ENCODE results near the gene DNHD1.
"Not testable (repeated sequence)": the region's sequence is repeated elsewhere in the genome, so short reads cannot be mapped to it uniquely, and the experiment has no call there.

The DNHD1 gene

GRCh38 chr11:6480299-6480914, 16.7 kb upstream of the DNHD1 start:
- DNase-seq (ENCODE audit: low read depth): no peak

- DNase-seq (ENCODE audit: low read depth): peak; percentile 96
These were observed 15.8 kb upstream of the DNHD1 start, which contains the start of the genes ARFIP2 and TIMM10B for GRCh38 chr11:6481012-6481923. Gene ARFIP2, minus strand, starts transcription at chr11:6481331. Its CDS starts 910 bp downstream, at chr11:6480421. Gene TIMM10B, plus strand, starts transcription at chr11:6481501. Its CDS starts 16 bp downstream, at chr11:6481517.

GRCh38 chr11:6481924-6482275, 15.2 kb upstream of the DNHD1 start:
- no peak for DNase-seq (ENCODE audit: low read depth)

- DNase-seq (ENCODE audit: low read depth): no peak
These were observed 14.6 kb upstream of the DNHD1 start for GRCh38 chr11:6482441-6482840.

DNA sequence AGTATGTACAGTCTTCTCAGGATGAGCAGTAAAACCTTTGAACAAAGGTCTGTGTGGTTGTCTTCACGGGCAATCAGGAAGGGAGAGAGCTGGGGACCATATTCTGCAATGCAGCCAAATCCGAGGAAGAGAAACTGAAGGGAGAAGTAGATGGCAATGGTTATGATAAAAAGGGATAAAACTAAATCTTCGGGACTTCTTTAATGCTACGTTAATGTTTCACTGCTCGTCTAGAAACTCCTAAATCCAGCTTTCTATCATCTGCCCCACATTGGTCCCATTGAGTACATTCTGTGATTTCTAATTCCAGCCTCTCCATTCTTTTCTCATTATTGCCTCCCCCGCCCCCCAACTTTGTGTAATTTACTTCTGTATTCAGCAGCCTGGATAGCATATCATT, 14.1 kb upstream of the DNHD1 start:
- DNase-seq (ENCODE audit: low read depth): no peak

DNA sequence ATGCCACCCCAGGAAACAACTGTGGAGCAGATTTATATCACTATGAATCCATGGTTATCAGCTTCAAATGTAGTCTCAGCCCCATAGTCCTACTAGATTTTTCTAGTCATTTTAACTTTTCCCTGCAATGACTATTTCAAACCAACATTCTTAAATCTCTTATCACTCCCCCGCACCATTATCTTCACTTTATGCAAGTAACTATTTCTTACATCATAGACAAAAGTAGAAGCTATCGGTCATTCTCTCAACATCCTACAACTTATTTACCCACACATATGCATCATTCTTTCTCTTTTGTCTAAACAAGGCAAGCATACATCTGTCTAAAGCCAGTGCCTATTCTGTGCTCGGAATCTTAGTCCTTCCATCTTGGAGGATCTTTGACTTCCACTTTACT, 11.4 kb upstream of the DNHD1 start:
- DNase-seq (ENCODE audit: low read depth): no peak

DNA sequence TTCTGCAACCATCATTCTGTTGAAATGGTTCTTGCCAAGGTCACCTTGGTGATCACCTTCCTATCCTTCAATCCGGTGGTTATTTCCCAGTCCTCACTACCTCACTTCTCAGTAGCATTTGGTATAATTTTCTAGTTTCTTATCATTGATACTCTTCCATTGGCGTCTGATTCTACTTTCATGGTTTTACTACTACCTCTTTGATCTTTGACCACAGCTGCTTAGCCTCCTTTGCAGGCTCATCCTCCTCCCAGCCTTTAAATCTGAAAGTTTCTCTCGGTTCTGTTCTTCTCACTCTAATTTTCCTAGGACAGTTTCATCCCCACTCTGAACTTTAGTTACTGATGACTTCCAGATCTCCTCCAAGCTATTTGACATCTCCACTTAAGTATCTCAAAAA, 10.8 kb upstream of the DNHD1 start:
- no peak for DNase-seq (ENCODE audit: low read depth)

DNA sequence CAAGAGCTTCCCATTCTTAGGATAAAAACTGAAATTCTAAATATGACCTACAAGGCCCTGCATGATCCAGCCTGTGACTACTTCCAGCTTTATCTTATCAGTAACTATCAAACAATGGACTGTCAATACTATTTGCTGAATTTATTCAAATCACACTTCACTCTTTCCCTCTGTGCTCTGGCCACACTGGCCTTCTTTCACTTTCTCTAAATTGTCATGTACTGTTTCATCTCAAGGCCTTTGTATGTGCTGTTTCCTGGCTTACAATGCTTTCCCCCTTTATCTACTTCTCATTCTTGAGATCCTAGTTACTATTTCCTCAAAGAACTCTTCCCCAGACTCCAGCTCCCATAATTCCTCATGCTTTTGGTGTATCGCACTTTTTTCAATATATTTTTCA, 10.1 kb upstream of the DNHD1 start:
- no peak for DNase-seq (ENCODE audit: low read depth)

- DNase-seq (ENCODE audit: low read depth): no peak
These were observed 8.7 kb upstream of the DNHD1 start for GRCh38 chr11:6488342-6488741.

DNA sequence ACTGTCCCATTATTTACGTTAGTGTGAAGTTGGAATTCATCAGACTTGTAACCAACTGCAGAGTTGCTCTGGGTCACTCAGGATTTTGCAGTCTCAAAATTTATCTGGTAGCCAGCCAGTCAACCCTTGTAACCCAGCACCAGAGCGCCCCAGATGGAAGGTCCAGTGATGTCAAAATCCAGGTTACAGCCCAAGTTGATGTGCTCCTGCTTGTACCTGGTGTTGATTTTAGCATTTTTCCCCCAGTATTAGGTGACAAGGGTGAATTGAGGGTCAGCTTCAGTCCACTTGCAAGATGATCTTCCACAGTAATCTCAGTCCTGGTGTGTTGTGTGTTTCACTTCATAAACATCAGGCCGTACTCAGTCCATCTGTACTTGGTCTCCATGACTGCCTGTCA, 8.3 kb upstream of the DNHD1 start:
- DNase-seq (ENCODE audit: low read depth): no peak

GRCh38 chr11:6489306-6489705, 7.8 kb upstream of the DNHD1 start:
- DNase-seq (ENCODE audit: low read depth): no peak

DNA sequence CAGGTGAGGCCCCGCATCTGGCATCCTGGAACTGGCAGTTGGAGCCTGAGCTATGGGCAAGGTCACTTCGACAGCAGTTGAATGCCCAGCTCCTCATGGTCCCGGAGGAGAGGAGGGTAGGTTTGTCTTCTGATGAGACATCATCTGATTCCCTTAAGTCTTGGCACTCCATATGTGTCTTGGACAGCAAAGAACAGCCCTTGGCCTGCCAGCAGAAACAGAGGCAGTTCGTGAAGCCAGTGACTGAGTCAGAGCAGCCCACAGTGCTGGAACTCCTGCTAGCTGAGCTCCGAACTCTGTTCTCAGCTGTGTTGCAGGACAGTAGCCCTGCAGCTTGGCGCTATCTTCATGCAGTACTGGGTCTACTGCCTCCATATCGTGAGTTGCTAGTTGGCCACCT, 1.0 kb downstream of the DNHD1 start:
- peak; percentile 69 for DNase-seq (ENCODE audit: low read depth)

- DNase-seq (ENCODE audit: low read depth): no peak
These were observed 1.5 kb downstream of the DNHD1 start for GRCh38 chr11:6498544-6498943.

- DNase-seq (ENCODE audit: low read depth): no peak
These were observed 5.3 kb downstream of the DNHD1 start for GRCh38 chr11:6502382-6502781.

DNA sequence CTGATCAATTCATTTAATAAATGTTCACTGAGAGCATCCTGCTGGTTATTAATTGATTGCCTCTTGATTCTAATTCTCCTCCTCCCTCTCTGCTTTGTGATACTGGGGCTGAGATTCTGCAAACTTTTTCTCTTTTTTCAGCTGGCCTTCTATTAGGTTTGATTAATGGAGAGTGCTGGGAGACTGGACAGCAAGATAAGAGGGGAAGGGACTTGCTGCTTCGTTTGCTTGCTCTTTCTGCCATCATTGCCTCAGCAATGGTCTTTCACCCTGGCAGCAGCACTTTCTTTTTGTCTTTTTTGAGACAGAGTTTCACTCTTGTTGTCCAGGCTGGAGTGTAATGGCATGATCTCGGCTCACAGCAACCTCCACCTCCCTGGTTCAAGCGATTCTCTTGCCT, 7.1 kb downstream of the DNHD1 start:
- DNase-seq (ENCODE audit: low read depth): no peak

DNA sequence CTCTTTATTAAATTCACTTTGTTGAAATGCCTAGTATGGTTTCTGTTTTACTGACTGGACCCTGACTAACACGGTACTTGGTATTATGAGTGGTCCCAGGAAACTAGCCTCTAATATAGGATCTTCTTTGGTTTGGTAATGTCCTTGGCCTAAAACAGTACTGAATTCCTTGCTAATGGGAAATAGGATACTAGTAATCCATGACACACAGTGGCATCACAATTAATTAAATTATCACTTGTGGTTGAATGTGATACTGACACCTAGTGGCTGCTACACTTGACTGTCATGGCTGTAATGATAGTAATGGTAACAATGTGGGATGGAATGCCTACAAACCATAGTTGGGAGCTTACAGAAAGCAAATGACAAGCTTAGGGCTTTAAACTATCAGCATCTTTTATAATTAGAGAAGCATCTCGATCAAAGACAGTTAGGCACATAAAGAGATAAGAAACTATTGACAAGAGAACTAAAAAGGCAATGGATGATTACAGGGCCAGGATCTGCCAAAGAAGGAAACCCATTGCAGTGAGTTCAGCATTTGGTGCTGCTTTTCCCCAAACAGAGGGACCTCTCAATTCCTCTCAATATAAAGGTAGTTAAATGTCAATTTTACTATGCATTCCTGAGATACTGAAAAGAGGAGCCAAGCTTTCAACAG, 8.6 kb downstream of the DNHD1 start:
- peak; percentile 56 for DNase-seq (ENCODE audit: low read depth)

GRCh38 chr11:6516865-6517264, 19.8 kb downstream of the DNHD1 start:
- no peak for DNase-seq (ENCODE audit: low read depth)

GRCh38 chr11:6520265-6520664, 23.2 kb downstream of the DNHD1 start:
- DNase-seq (ENCODE audit: low read depth): no peak

DNA sequence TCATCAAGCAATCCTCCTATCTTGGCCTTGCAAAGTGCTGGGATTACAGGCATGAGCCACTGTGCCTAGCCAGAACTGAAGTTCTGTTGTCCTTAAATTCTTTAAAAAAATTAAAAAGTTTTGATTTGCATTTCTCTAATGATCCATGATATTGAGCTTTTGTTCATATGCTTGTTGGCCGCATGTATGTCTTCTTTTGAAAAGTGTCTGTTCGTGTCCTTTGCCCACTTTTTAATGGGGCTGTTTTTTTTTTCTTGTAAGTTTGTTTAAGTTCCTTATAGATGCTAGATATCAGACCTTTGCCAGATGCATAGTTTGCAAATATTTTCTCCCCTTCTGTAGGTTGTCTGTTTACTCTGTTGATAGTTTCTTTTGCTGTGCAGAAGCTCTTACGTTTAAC, 24.9 kb downstream of the DNHD1 start:
- not testable (repeated sequence) for DNase-seq (ENCODE audit: low read depth)

- no peak for DNase-seq (ENCODE audit: low read depth)
These were observed 26.2 kb downstream of the DNHD1 start for GRCh38 chr11:6523253-6523652.

DNA sequence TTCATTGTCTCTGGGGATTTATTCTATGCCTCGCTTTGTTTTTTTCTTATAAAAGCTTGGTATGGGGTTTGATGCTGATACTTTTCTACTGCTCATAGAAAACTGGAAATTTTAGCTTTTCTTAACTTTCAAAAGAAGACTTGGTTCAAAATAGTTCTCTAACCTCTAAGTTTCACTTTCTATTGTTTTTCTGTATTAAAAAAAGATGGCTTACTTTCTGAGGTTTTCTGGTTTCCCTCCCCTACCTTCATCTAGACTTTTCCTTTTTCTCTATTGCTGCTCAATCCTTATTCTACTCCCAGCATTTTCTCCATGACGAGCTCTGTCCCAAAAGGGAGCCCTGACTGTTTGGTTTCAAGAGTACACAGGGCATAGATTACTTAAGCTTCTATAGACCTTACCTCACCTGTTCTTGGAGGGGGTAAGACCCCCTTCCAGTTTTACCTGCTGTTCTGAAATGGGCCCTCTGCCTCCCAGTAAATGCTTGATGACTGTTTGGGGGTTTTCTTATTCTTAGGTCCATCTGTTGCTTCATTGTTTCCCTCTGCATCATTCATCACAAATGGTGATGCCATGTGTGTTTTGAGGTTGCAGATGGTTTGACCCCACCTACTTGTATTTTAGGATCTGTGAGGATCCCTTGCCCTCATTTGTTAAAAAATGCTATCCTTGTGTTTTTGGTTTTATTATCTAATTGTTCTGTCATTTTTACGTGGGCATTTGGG, 29.5 kb downstream of the DNHD1 start:
- DNase-seq (ENCODE audit: low read depth): no peak

- DNase-seq (ENCODE audit: low read depth): no peak
These were observed 32.2 kb downstream of the DNHD1 start for GRCh38 chr11:6529266-6529665.

Measured in stromal cell of bone marrow (primary cell).